ENCODE data around the gene D2HGDH.
"Not testable (repeated sequence)": the region's sequence is repeated elsewhere in the genome, so short reads cannot be mapped to it uniquely, and the experiment has no call there.

The D2HGDH gene

DNA sequence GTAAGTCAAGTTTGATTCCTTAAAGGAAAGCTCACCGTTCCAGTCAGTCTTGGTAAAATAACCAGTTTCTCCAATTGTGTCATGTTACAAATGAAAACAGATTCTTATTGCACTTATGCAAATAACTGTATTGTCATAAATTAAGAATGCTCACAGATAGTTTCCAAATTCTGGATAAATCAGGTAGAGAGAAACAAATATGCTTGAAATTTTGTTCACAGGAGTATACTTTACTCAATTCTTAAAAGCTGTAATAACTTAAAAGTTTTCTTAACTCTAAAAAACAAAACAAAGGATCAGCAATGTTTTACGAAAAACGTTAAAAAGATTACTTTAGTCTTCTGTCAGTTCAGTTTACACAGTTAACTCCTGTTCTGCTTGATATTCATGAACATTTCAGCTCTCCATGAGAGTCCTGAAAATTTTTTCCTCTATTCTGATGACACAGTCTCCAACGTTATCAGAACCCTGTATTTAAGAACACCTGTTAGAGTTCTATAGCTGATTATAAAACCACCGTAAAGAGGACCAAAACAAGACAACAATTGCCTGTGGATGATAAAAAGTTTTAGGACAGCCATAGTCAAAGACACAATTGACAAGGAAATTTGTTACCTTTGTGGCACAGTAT lies 46.6 kb downstream of the D2HGDH start:
- no peaks in the 10 kb centered on the region for H3K79me2 ChIP-seq (ENCODE audit: low read length)
- DNase-seq: no peak
- H2AFZ ChIP-seq (ENCODE audit: low read length): no peak overlapping the region
- H3K27ac ChIP-seq (ENCODE audit: low read length): no peak overlapping the region
- H3K4me2 ChIP-seq (ENCODE audit: low read depth, low read length): no peak overlapping the region
- no peaks in the 10 kb centered on the region for H3F3A ChIP-seq (ENCODE audit: insufficient read depth, low read length)
- TF ChIP-seq EZH2 (optimal IDR thresholded peaks at IDR 0.05; ENCODE audit: low read depth, low read length) (no peak), EZH2phosphoT487 (IDR thresholded peaks at IDR 0.05; ENCODE audit: low read length) (no peak)
- TF ChIP-seq, protein P1, sequence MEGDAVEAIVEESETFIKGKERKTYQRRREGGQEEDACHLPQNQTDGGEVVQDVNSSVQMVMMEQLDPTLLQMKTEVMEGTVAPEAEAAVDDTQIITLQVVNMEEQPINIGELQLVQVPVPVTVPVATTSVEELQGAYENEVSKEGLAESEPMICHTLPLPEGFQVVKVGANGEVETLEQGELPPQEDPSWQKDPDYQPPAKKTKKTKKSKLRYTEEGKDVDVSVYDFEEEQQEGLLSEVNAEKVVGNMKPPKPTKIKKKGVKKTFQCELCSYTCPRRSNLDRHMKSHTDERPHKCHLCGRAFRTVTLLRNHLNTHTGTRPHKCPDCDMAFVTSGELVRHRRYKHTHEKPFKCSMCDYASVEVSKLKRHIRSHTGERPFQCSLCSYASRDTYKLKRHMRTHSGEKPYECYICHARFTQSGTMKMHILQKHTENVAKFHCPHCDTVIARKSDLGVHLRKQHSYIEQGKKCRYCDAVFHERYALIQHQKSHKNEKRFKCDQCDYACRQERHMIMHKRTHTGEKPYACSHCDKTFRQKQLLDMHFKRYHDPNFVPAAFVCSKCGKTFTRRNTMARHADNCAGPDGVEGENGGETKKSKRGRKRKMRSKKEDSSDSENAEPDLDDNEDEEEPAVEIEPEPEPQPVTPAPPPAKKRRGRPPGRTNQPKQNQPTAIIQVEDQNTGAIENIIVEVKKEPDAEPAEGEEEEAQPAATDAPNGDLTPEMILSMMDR (IDR thresholded peaks at IDR 0.05; ENCODE audit: low read length): no peak
- H3K9me2 ChIP-seq (replicated peaks; ENCODE audit: insufficient read depth, low read length): no peaks in the 10 kb centered on the region
- H3K9me3 ChIP-seq (replicated peaks; ENCODE audit: insufficient read depth, low read length): no peaks in the 10 kb centered on the region
- H3K4me3 ChIP-seq (ENCODE audit: low read length): no peak overlapping the region
- no peaks in the 10 kb centered on the region for H3K4me1 ChIP-seq (ENCODE audit: low read length)
- H3K27me3 ChIP-seq (replicated peaks; ENCODE audit: insufficient read depth, low read length): peaks cover 15% of the 10 kb centered on the region; the same call in 1 of the 2 replicates
- no peak overlapping the region for H3K9ac ChIP-seq (ENCODE audit: low read length)
- no peaks in the 10 kb centered on the region for H4K20me1 ChIP-seq (ENCODE audit: insufficient read depth, low read length)
- H3K36me3 ChIP-seq (replicated peaks; ENCODE audit: insufficient read depth, low read length): no peaks in the 10 kb centered on the region

- DNase-seq; H3K9me2 ChIP-seq (replicated peaks; ENCODE audit: insufficient read depth, low read length); H3K4me3 ChIP-seq (ENCODE audit: low read length); H3K9ac ChIP-seq (ENCODE audit: low read length); H3K36me3 ChIP-seq (replicated peaks; ENCODE audit: insufficient read depth, low read length); H3K27me3 ChIP-seq (replicated peaks; ENCODE audit: insufficient read depth, low read length); H3K4me1 ChIP-seq (ENCODE audit: low read length); H3K27ac ChIP-seq (ENCODE audit: low read length); H4K20me1 ChIP-seq (ENCODE audit: insufficient read depth, low read length); H3K4me2 ChIP-seq (ENCODE audit: low read depth, low read length); H3K79me2 ChIP-seq (ENCODE audit: low read length); H3K9me3 ChIP-seq (replicated peaks; ENCODE audit: insufficient read depth, low read length); H2AFZ ChIP-seq (ENCODE audit: low read length); H3F3A ChIP-seq (ENCODE audit: insufficient read depth, low read length): not testable (repeated sequence)
These were observed 47.6 kb downstream of the D2HGDH start for GRCh38 chr2:241782053-241782452.

DNA sequence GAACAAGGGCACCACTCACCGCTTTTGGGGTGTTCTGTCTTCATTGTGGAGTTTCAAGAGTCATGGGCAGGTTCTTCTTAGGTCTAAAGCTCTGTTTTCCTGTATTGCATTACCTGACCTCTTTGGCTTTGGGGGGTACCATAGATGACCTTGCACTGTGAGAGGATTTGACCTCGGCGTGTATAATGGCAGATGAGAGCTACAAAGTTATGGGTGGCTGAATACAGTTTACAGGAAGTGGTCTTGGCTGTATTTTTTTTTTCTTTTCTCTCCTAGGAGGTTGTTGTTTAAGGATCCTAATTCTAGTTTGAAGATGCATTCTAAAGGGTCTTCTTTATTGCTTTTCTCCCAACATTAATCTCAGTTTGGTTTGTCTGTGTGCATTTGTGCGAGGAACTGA lies 53.7 kb downstream of the D2HGDH start:
- Histone ChIP-seq H3K36me3 (replicated peaks; ENCODE audit: insufficient read depth, low read length) (no peaks in the 10 kb centered on the region), H3K27ac (ENCODE audit: low read length) (no peak overlapping the region), H3K79me2 (ENCODE audit: low read length) (no peaks in the 10 kb centered on the region), H3K4me1 (ENCODE audit: low read length) (no peaks in the 10 kb centered on the region), H3K9me3 (replicated peaks; ENCODE audit: insufficient read depth, low read length) (no peaks in the 10 kb centered on the region), H3K4me2 (ENCODE audit: low read depth, low read length) (no peak overlapping the region), H2AFZ (ENCODE audit: low read length) (no peak overlapping the region), H3K27me3 (replicated peaks; ENCODE audit: insufficient read depth, low read length) (peaks cover 4% of the 10 kb centered on the region; the same call in 1 of the 2 replicates), H3K4me3 (ENCODE audit: low read length) (no peak overlapping the region), H3K9me2 (replicated peaks; ENCODE audit: insufficient read depth, low read length) (no peaks in the 10 kb centered on the region), H3F3A (ENCODE audit: insufficient read depth, low read length) (no peaks in the 10 kb centered on the region), H3K9ac (ENCODE audit: low read length) (no peak overlapping the region), H4K20me1 (ENCODE audit: insufficient read depth, low read length) (no peaks in the 10 kb centered on the region)
- DNase-seq: no peak
- no peak for TF ChIP-seq EZH2 (optimal IDR thresholded peaks at IDR 0.05; ENCODE audit: low read depth, low read length)
- no peak for TF ChIP-seq EZH2phosphoT487 (IDR thresholded peaks at IDR 0.05; ENCODE audit: low read length)
- TF ChIP-seq, protein P1 (IDR thresholded peaks at IDR 0.05; ENCODE audit: low read length): no peak

- Histone ChIP-seq H3K4me1 (ENCODE audit: low read length) (no peaks in the 10 kb centered on the region), H2AFZ (ENCODE audit: low read length) (no peak overlapping the region)
- TF ChIP-seq EZH2phosphoT487 (IDR thresholded peaks at IDR 0.05; ENCODE audit: low read length): no peak
- TF ChIP-seq, protein P1 (IDR thresholded peaks at IDR 0.05; ENCODE audit: low read length): no peak
- TF ChIP-seq EZH2 (optimal IDR thresholded peaks at IDR 0.05; ENCODE audit: low read depth, low read length): no peak
These were observed 54.1 kb downstream of the D2HGDH start for GRCh38 chr2:241788572-241788971.

DNA sequence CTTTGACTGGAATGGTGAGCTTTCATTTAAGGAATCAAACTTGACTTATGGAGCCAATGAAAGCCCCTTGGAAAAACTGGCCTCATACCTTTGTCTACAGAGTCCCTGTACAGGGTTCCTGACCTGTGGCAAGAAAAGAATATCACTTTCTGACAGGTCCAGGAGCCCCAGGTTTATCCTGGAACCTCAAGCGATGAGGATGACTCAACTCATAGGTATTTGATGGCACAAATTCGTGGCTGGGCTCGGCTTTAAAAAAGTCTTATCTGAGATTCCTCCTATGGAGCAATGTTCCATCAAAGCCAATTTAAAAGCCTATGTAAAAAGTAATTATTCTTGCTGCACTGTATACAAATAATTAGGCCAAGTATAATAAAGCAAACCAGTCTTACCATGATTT lies 57.0 kb downstream of the D2HGDH start:
- H2AFZ ChIP-seq (ENCODE audit: low read length); H3K36me3 ChIP-seq (replicated peaks; ENCODE audit: insufficient read depth, low read length); H3K9me2 ChIP-seq (replicated peaks; ENCODE audit: insufficient read depth, low read length); H3K79me2 ChIP-seq (ENCODE audit: low read length); H3K27me3 ChIP-seq (replicated peaks; ENCODE audit: insufficient read depth, low read length); H3K9ac ChIP-seq (ENCODE audit: low read length); H3K9me3 ChIP-seq (replicated peaks; ENCODE audit: insufficient read depth, low read length); H3K4me1 ChIP-seq (ENCODE audit: low read length); H3K27ac ChIP-seq (ENCODE audit: low read length); H3F3A ChIP-seq (ENCODE audit: insufficient read depth, low read length); H4K20me1 ChIP-seq (ENCODE audit: insufficient read depth, low read length); DNase-seq; H3K4me2 ChIP-seq (ENCODE audit: low read depth, low read length); H3K4me3 ChIP-seq (ENCODE audit: low read length): not testable (repeated sequence)

More at GRCh38 chr2:241788572-241788971, 54.1 kb downstream of the D2HGDH start:
- Histone ChIP-seq H3K36me3 (replicated peaks; ENCODE audit: insufficient read depth, low read length) (no peaks in the 10 kb centered on the region), H3K4me3 (ENCODE audit: low read length) (no peak overlapping the region), H3K9me3 (replicated peaks; ENCODE audit: insufficient read depth, low read length) (no peaks in the 10 kb centered on the region), H3K4me2 (ENCODE audit: low read depth, low read length) (no peak overlapping the region), H3K9ac (ENCODE audit: low read length) (no peak overlapping the region), H3K79me2 (ENCODE audit: low read length) (no peaks in the 10 kb centered on the region), H3K27me3 (replicated peaks; ENCODE audit: insufficient read depth, low read length) (peaks cover 4% of the 10 kb centered on the region; the same call in 1 of the 2 replicates), H3F3A (ENCODE audit: insufficient read depth, low read length) (no peaks in the 10 kb centered on the region), H3K9me2 (replicated peaks; ENCODE audit: insufficient read depth, low read length) (no peaks in the 10 kb centered on the region), H4K20me1 (ENCODE audit: insufficient read depth, low read length) (no peaks in the 10 kb centered on the region), H3K27ac (ENCODE audit: low read length) (no peak overlapping the region)
- no peak for DNase-seq
